Adipocyte (in vitro differentiated cells): ENCODE data around the gene TTLL7.
"Not testable (repeated sequence)": the region's sequence is repeated elsewhere in the genome, so short reads cannot be mapped to it uniquely, and the experiment has no call there.

Source experiments
- DNase-seq: peaks from one replicate; pipeline ENCODE4 v3.0.0-alpha.2; 2015; ENCODE audit warnings: low read depth
- H3K27me3 ChIP-seq: replicated peaks from 2 replicates; pipeline ENCODE4 v1.7.0; 2013; ENCODE audit warnings: mild to moderate bottlenecking, low read length, moderate library complexity; ENCODE audit not compliant: control insufficient read depth, insufficient read depth
- H3K36me3 ChIP-seq: 2 replicates; pipeline ENCODE4 v1.7.0; 2013; ENCODE audit warnings: low read length, mild to moderate bottlenecking, moderate library complexity; ENCODE audit not compliant: control insufficient read depth, insufficient read depth, severe bottlenecking
- H3K4me1 ChIP-seq: 2 replicates; pipeline ENCODE4 v1.7.0; 2013; ENCODE audit warnings: mild to moderate bottlenecking, low read length, moderate library complexity; ENCODE audit not compliant: control insufficient read depth, insufficient read depth
- H3K4me3 ChIP-seq: 2 replicates; pipeline ENCODE4 v1.7.0; 2013; ENCODE audit warnings: mild to moderate bottlenecking, low read length, moderate library complexity
- H3K9ac ChIP-seq: 2 replicates; pipeline ENCODE4 v1.7.0; 2013; ENCODE audit warnings: mild to moderate bottlenecking, low read length, moderate library complexity
- H3K9me3 ChIP-seq: 2 replicates; pipeline ENCODE4 v1.7.0; 2013; ENCODE audit warnings: mild to moderate bottlenecking, low read length, moderate library complexity; ENCODE audit not compliant: control insufficient read depth

TTLL7 gene

GRCh38 chr1:83927701-83928100 is 71.2 kb downstream of the TTLL7 start:
- Histone ChIP-seq H3K9me3 (no peaks in the 10 kb centered on the region), H3K4me3 (no peak overlapping the region), H3K4me1 (peaks cover 8% of the 10 kb centered on the region), H3K9ac (no peak overlapping the region), H3K27me3 (no peaks in the 10 kb centered on the region), H3K36me3 (no peaks in the 10 kb centered on the region)
- DNase-seq: no peak

- Histone ChIP-seq H3K9ac (no peak overlapping the region), H3K9me3 (no peaks in the 10 kb centered on the region)
Measured at GRCh38 chr1:83927061-83927460, 71.9 kb downstream of the TTLL7 start.

DNA sequence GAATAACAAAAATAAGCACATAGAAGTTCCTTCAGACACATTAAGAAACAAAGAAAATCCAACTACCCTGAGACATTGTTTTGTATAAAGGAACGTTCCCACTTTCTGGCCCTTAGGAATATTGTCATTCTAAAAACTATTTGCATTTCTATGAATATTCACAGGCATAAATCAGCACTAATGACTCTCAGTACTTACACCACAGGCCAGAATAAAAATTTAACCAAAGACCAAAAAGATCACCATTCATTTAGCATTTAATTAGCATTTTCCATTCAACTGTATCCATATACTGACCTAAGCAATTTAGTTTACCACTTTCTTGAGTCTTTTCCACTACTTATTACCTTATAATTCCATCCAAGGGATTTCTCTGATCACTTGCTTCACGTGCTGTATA is 75.4 kb downstream of the TTLL7 start:
- Histone ChIP-seq H3K9me3 (no peaks in the 10 kb centered on the region), H3K36me3 (no peaks in the 10 kb centered on the region), H3K27me3 (no peaks in the 10 kb centered on the region), H3K9ac (no peak overlapping the region), H3K4me1 (peaks cover under 1% of the 10 kb centered on the region), H3K4me3 (no peak overlapping the region)
- DNase-seq: no peak

More at GRCh38 chr1:83927061-83927460, 71.9 kb downstream of the TTLL7 start:
- DNase-seq: no peak
- H3K27me3 ChIP-seq: no peaks in the 10 kb centered on the region
- H3K4me3 ChIP-seq: no peak overlapping the region
- H3K4me1 ChIP-seq: peaks cover 8% of the 10 kb centered on the region
- no peaks in the 10 kb centered on the region for H3K36me3 ChIP-seq

- no peaks in the 10 kb centered on the region for H3K9me3 ChIP-seq
- H3K4me1 ChIP-seq: no peaks in the 10 kb centered on the region
- no peaks in the 10 kb centered on the region for H3K36me3 ChIP-seq
- no peak overlapping the region for H3K9ac ChIP-seq
- no peaks in the 10 kb centered on the region for H3K27me3 ChIP-seq
- H3K4me3 ChIP-seq: no peak overlapping the region
- no peak for DNase-seq
Measured at GRCh38 chr1:83922431-83922830, 76.5 kb downstream of the TTLL7 start.

GRCh38 chr1:83920320-83920719 is 78.6 kb downstream of the TTLL7 start:
- H3K27me3 ChIP-seq: no peaks in the 10 kb centered on the region
- H3K9ac ChIP-seq: no peak overlapping the region
- no peak for DNase-seq

DNA sequence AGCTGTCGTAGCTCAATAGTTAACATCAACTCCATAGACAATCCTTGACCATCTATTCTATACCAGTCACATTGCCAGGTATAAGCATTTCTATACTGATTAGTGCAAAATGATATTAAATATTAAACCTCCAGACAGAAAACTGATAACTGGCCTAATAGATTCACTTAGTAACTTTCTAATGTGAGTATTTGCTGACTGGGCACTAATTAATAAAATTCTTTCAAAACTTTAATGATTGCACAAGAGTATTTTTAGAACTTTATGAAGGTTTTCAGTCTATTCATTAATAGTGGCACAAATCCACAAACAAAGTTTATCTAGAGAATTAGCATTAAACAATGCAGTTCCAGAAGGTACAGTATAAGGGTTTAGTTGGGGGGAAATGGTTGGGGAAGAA is 79.1 kb downstream of the TTLL7 start:
- no peak for DNase-seq
- no peaks in the 10 kb centered on the region for H3K4me1 ChIP-seq
- H3K36me3 ChIP-seq: no peaks in the 10 kb centered on the region
- H3K4me3 ChIP-seq: no peak overlapping the region
- no peaks in the 10 kb centered on the region for H3K9me3 ChIP-seq
- no peak overlapping the region for H3K9ac ChIP-seq
- no peaks in the 10 kb centered on the region for H3K27me3 ChIP-seq

More at GRCh38 chr1:83920320-83920719, 78.6 kb downstream of the TTLL7 start:
- Histone ChIP-seq H3K9me3 (no peaks in the 10 kb centered on the region), H3K4me1 (no peaks in the 10 kb centered on the region), H3K4me3 (no peak overlapping the region), H3K36me3 (no peaks in the 10 kb centered on the region)

- Histone ChIP-seq H3K27me3 (no peaks in the 10 kb centered on the region), H3K4me1 (no peaks in the 10 kb centered on the region), H3K9me3 (no peaks in the 10 kb centered on the region), H3K4me3 (no peak overlapping the region), H3K36me3 (no peaks in the 10 kb centered on the region), H3K9ac (no peak overlapping the region)
- DNase-seq: no peak
Measured at GRCh38 chr1:83918688-83919285, 80.1 kb downstream of the TTLL7 start.

GRCh38 chr1:83917959-83918358 is 81.0 kb downstream of the TTLL7 start:
- Histone ChIP-seq H3K4me3 (no peak overlapping the region), H3K9ac (no peak overlapping the region), H3K9me3 (no peaks in the 10 kb centered on the region), H3K36me3 (no peaks in the 10 kb centered on the region), H3K4me1 (no peaks in the 10 kb centered on the region), H3K27me3 (no peaks in the 10 kb centered on the region)
- DNase-seq: no peak

DNA sequence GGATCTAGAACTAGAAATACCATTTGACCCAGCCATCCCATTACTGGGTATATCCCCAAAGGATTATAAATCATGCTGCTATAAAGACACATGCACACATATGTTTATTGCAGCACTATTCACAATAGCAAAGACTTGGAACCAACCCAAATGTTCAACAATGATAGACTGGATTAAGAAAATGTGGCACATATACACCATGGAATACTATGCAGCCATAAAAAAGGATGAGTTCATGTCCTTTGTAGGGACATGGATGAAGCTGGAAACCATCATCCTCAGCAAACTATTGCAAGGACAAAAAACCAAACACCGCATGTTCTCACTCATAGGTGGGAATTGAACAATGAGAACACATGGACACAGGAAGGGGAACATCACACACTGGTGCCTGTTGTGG is 82.8 kb downstream of the TTLL7 start:
- not testable (repeated sequence) for H3K27me3 ChIP-seq, H3K4me3 ChIP-seq, H3K36me3 ChIP-seq, H3K9me3 ChIP-seq, H3K9ac ChIP-seq, DNase-seq, H3K4me1 ChIP-seq

- H3K36me3 ChIP-seq: no peaks in the 10 kb centered on the region
- no peaks in the 10 kb centered on the region for H3K27me3 ChIP-seq
- DNase-seq: no peak
- H3K4me3 ChIP-seq: no peak overlapping the region
- H3K9me3 ChIP-seq: no peaks in the 10 kb centered on the region
- no peak overlapping the region for H3K9ac ChIP-seq
- H3K4me1 ChIP-seq: no peaks in the 10 kb centered on the region
Measured at GRCh38 chr1:83912876-83913275, 86.1 kb downstream of the TTLL7 start.

DNA sequence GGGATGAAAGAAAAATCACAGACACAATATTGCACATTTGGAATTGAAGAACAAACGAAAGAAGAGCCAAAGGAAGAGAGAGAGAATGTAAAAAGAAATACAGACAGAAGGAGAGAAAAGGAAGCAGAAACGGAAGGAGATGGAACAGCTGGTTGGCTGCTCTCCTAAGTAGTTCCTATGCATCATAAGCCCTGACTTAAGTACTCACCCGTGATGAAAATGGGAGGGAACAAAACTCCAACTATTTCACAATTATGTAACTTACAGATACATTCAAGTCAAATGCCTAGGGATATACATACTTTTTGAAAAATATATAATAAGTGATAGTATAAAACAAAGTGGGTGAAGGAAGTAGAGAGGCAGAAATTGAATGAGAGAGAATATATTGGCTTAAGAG is 88.5 kb downstream of the TTLL7 start:
- Histone ChIP-seq H3K36me3 (no peaks in the 10 kb centered on the region), H3K9ac (no peak overlapping the region), H3K4me3 (no peak overlapping the region), H3K27me3 (no peaks in the 10 kb centered on the region), H3K4me1 (no peaks in the 10 kb centered on the region), H3K9me3 (no peaks in the 10 kb centered on the region)
- no peak for DNase-seq

DNA sequence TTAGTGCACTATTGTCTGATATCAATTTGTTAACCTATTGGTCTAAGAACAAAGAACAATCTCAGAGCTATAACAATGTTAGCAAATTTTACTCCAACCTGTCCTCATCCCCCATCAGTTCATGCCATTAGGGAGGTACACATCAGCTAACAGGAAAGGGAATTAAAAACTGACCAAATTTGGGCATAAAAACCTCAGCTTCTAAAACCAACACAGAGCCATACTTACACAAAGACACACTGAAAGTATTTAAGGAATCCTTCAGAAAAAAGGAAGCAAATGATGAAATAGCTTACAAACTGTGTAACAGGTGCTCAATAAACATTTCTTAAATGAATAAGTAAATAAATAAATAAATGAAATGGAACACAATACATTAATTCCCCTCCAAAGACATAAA is 89.2 kb downstream of the TTLL7 start:
- no peak for DNase-seq
- no peaks in the 10 kb centered on the region for H3K36me3 ChIP-seq

More for the DNA sequence above, 89.2 kb downstream of the TTLL7 start:
- Histone ChIP-seq H3K4me3 (no peak overlapping the region), H3K4me1 (no peaks in the 10 kb centered on the region), H3K9ac (no peak overlapping the region), H3K27me3 (no peaks in the 10 kb centered on the region), H3K9me3 (no peaks in the 10 kb centered on the region)
